ENCODE data around the gene LYSET. TPM values are rescaled to one million over a fixed set of nuclear protein-coding genes. Genes with fewer than 3 reads are reported as not detected.
A peak's percentile ranks its signal among the peaks of the same experiment; 100 is the strongest.

LYSET gene
- total and polyA plus RNA-seq, 9 of the 15 experiments (the other 6 are each of a cell fraction or from before 2014, with no cell fraction given) = 7.6 to 36.6 (median 15.9) TPM

DNA sequence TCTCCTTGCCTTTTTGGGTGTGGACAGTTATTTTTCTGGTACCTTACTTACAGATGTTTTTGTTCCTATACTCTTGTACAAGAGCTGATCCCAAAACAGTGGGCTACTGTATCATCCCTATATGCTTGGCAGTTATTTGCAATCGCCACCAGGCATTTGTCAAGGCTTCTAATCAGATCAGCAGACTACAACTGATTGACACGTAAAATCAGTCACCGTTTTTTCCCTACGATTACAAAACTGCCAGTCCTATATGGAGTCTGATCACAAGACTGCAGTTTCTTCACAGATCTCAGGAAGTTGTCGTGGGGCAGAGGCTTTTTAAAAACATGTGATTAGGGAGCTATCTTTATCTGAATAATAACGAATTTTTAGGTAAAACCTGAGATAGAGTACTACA, 1.3 kb downstream of the LYSET start:
- Histone ChIP-seq H3K4me1 (replicated peaks in 1 of 2; ENCODE audit: control insufficient read depth in 2 of 2, insufficient read depth in 2 of 2, low read length in 2 of 2) (peaks cover 6 to 15% of the 10 kb centered on the region in 2 experiments; a peak in 4 of 5 replicates), H3K27me3 (ENCODE audit: control insufficient read depth in 2 of 2, insufficient read depth in 2 of 2, low read length in 2 of 2) (no peaks in the 10 kb centered on the region), H3K36me3 (ENCODE audit: control insufficient read depth, insufficient read depth, low read length) (peaks cover 22% of the 10 kb centered on the region; the same call in 1 of the 3 replicates), H3K9me1 (ENCODE audit: control insufficient read depth, insufficient read depth, low read length) (no peaks in the 10 kb centered on the region), H2AFZ (ENCODE audit: low read depth, low read length) (no peak overlapping the region), H3K79me2 (ENCODE audit: control insufficient read depth, insufficient read depth, low read length) (peaks cover 16% of the 10 kb centered on the region), H3K9ac (ENCODE audit: insufficient read depth in 1 of 2, low read depth in 2 of 2, low read length in 2 of 2) (no peak overlapping the region), H3K4me2 (ENCODE audit: insufficient read depth, low read length) (no peak overlapping the region), H3K4me3 (no peak overlapping the region), H4K20me1 (replicated peaks; ENCODE audit: control insufficient read depth, insufficient read depth, low read length) (no peaks in the 10 kb centered on the region), H3K9me3 (replicated peaks; ENCODE audit: control insufficient read depth, insufficient read depth, low read depth, low read length) (no peaks in the 10 kb centered on the region), H3K27ac (ENCODE audit: extremely low read depth, low read depth, low read length) (no peak overlapping the region)
- WGBS (ENCODE audit: insufficient coverage, low coverage, missing lambda C conversion rate) = 14% methylated on average over 6 of the region's 6 CpGs
- intact Hi-C loops (cut with micrococcal nuclease) (no loop called here), in situ Hi-C loops (cut with MboI) (no loop called here)
- DNase-seq (ENCODE audit: extremely low read depth in 1 of 4, low spot score in 3 of 4) (no peak), FAIRE-seq (no peak), ATAC-seq (no peak)
- TF ChIP-seq ARNT (IDR thresholded peaks at IDR 0.05) (no peak), SMARCA5 (IDR thresholded peaks at IDR 0.05) (no peak), PHF20 (IDR thresholded peaks at IDR 0.05; ENCODE audit: partially characterized antibody) (no peak), YBX1 (IDR thresholded peaks at IDR 0.05) (no peak), CEBPG (CRISPR knock-in tag; IDR thresholded peaks at IDR 0.05) (no peak), CEBPG (tag; conservative IDR thresholded peaks at IDR 0.05 in 1 of 2, IDR thresholded peaks at IDR 0.05 in 1 of 2) (no peak)
- TF ChIP-seq, protein P1, sequence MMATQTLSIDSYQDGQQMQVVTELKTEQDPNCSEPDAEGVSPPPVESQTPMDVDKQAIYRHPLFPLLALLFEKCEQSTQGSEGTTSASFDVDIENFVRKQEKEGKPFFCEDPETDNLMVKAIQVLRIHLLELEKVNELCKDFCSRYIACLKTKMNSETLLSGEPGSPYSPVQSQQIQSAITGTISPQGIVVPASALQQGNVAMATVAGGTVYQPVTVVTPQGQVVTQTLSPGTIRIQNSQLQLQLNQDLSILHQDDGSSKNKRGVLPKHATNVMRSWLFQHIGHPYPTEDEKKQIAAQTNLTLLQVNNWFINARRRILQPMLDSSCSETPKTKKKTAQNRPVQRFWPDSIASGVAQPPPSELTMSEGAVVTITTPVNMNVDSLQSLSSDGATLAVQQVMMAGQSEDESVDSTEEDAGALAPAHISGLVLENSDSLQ (IDR thresholded peaks at IDR 0.05) = peak; percentile 38
- TF ChIP-seq, protein P2, sequence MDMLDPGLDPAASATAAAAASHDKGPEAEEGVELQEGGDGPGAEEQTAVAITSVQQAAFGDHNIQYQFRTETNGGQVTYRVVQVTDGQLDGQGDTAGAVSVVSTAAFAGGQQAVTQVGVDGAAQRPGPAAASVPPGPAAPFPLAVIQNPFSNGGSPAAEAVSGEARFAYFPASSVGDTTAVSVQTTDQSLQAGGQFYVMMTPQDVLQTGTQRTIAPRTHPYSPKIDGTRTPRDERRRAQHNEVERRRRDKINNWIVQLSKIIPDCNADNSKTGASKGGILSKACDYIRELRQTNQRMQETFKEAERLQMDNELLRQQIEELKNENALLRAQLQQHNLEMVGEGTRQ (CRISPR knock-in tag; IDR thresholded peaks at IDR 0.05) = no peak
- BruUV-seq (replicated peaks) = TSS peak; percentile 63
- ChIA-PET CTCF (ENCODE audit: low intra/inter-chr PET ratio) (no interaction called here), POLR2A (no interaction called here)

Measured in K562 (cell line).